ENCODE results near the gene RASGEF1B.

The RASGEF1B gene

DNA sequence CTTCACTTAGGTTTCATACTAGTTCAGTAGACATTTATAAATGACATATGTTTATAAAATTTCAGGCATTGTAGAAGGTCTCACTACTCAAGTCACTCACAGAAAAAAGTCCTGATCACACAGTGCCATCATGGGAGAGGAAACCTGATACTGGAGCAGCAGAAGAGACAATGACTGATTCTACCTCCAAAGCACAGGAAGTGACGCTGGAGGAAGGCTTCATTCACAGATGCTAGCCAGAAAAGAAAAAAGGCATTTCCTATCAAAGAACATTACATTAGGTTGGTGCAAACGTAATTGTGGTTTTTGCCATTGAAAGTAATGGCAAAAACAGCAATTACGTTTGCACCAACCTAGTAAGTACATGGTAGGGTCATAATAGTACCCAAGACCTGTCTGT is 79.5 kb downstream of the RASGEF1B start:
- ATAC-seq = no peak

DNA sequence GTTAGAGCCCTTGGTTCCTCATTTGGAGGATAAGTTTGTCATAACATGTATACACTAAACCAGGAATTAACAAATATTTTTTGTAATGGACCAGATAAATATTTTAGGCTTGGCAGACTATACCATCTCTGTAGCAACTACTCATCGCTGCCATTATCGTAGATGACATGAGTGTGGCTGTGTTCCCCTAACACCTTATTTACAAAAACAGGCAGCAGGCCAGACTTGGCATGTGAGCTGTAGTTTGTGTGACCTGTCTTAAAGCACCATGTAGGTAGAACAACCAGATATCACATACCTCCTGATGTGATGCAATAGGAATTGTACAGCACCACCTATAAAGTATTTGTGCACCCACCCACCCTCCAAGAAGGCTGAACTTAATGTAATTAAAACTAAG is 82.0 kb downstream of the RASGEF1B start:
- ATAC-seq = no peak

DNA sequence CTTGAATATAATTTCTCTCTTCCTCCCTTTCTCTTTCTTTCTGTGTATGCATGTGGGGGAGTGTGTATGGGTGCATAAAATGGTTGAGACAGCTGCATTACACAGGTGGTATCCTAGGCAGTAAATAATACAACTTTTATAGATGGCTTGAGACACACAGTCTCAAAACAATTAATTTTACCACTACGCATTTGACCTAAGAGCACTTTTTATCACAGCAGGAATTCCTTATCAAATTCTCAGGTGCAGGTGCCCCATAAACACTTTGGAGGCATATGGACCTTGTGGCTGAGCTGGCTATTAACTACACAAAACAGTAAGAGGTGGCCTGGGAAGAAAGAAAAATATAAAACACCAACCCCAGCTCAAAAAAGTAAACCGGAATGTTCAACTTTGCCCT is 91.3 kb downstream of the RASGEF1B start:
- no peak for ATAC-seq

DNA sequence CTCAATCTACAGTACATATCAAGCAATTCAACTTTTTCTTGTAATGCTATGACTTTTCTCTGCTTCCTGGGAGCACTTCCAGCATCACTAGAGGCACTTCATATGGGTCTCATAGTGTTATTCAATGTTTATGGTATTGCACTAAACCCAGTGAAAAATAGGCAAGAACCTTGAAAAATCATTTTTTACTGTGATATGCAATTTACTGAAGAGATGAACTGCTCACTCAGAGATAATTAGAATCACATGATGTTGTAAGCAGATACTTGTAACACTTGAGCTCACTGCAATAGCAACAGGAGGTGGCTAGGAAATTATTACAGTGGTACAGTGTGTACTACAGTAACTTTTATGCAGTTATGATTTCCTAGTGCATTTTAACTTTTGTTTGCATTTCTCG is 93.3 kb downstream of the RASGEF1B start:
- ATAC-seq = no peak

DNA sequence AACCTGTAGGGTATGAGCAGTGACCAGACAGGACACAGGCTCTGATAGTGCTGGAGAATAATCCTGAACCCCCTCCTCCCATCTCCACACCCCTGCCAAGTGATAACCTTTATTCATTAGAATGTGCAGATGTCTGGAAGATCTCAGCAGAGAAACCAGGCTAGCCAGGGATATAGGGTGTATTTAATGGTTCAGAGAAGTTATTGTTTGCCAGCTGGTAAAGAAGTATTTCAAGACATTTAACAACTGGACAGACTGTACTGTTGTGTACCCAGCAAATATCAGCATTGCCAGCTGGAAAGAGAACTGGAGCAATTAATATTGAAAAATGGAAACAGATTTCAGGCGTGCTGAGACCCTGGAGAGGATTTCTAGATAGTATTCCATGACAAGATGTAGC is 94.5 kb downstream of the RASGEF1B start:
- ATAC-seq = no peak

DNA sequence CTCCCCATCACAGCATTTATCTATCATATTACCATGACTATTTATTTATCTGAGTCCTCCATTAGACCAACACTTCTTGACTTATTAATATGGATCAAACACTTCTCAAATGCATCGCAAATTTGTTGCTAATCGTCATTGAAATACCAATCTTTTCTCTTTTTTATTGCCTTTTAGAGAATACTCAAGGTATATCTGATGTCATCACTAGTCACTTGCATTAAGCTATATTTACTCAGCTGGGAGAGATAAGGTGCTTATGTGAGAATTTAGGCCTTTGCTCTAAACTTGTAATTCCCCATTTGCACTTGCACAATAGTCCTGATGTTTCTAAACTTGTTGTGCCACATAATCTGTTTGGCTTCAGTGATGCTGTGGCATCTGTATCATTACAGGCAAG is 95.0 kb downstream of the RASGEF1B start:
- no peak for ATAC-seq

All from activated CD4-positive, CD25-positive, alpha-beta regulatory T cell treated with anti-CD3 and anti-CD28 coated beads, Interleukin-2, amount 50 U/mL, for 24 hours (primary cell).